HG03469 (cell line): ENCODE measurements around the gene PKIG.

ENCODE experiments used
- ATAC-seq: cut with Tn5 transposase; IDR thresholded peaks from one replicate; pipeline ENCODE4 v1.9.1; 2021; ENCODE audit warnings: mild to moderate bottlenecking, moderate library complexity, moderate number of reproducible peaks; ENCODE audit not compliant: unreplicated experiment

PKIG gene

GRCh38 chr20:44594730-44595129 lies 12.4 kb downstream of the PKIG start:
- ATAC-seq, result no peak

DNA sequence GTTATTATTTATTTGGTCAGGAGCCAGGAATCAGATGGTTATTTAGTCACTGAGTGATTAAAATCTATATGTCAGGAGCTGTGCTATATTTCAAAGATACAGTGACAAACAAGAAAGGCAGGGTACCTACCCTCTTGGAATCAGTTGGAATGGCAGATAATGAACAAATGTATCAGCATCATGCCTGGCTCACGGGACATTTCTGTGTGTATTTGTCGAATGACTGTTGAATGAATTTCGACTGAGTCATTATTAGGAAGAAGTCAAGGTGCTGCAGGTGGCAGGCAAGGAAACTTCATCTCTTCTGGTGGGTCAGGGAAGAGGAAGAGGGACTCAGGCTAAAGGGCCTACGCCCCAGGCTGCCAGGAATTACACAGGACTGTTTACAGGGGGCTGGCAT lies 13.6 kb downstream of the PKIG start:
- ATAC-seq, result no peak

DNA sequence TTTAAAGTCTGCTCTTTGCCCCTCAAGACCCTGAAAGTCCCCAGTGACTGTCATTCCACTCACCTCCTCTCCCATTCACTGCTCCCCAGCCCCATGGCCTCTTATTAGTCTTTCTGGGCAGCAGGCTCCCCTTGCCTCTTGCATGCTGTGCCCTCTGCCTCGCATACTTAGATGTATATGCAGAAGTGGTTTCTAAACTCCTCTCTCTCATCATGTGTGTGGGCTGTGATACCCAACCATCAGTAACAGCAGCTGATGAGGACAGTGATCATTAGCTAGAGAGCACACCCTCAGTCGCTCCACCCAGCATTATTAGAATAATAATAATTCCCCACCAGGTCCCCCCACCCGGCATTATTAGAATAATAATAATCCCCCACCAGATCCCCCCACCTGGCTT lies 14.5 kb downstream of the PKIG start:
- ATAC-seq, result no peak

- no peak for ATAC-seq
Observed at GRCh38 chr20:44597516-44597915, 15.1 kb downstream of the PKIG start.

DNA sequence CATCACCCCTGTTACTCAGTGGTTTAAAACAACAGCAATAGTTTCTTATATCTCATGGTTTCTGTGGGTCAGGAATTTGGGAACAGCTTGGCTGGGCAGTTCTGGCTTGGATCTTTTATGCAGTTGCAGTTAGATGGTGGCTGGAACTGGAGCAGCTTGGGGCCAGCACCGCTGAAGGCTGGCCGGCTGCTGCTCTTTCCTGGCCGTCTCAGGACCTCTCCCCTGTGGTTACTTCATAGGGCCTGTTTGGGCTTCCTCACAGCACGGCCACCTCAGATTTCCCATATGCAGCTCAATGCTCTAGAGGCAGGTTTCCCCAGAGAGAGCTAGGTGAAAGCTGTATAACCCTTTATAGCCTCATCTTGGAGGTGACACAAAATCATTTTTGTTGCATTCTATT lies 15.6 kb downstream of the PKIG start:
- ATAC-seq, result no peak

GRCh38 chr20:44598423-44599305 lies 16.3 kb downstream of the PKIG start:
- no peak for ATAC-seq

GRCh38 chr20:44599715-44600114 lies 17.3 kb downstream of the PKIG start:
- no peak for ATAC-seq

DNA sequence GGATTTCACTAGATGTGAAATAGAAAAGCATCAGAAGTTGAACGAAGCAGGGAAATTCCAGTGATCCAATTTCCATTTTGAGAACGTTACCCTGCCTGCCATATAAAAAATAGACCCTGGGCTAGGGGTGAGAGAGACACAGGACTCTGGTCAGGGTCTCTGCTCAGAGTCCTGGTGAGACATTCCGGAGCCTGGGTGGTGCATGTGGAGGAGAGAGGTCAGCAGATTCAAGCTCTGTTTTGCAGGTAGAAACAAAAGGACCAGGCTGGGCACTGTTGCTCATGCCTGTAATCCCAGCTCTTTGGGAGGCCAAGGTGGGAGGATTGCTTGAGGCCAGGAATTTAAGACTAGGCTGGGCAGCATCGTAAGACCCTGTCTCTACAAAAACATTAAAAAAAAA lies 17.9 kb downstream of the PKIG start:
- no peak for ATAC-seq

GRCh38 chr20:44600758-44601201 lies 18.4 kb downstream of the PKIG start:
- no peak for ATAC-seq

GRCh38 chr20:44601236-44601671 lies 18.9 kb downstream of the PKIG start:
- ATAC-seq, result no peak

GRCh38 chr20:44601801-44602204 lies 19.4 kb downstream of the PKIG start:
- no peak for ATAC-seq

DNA sequence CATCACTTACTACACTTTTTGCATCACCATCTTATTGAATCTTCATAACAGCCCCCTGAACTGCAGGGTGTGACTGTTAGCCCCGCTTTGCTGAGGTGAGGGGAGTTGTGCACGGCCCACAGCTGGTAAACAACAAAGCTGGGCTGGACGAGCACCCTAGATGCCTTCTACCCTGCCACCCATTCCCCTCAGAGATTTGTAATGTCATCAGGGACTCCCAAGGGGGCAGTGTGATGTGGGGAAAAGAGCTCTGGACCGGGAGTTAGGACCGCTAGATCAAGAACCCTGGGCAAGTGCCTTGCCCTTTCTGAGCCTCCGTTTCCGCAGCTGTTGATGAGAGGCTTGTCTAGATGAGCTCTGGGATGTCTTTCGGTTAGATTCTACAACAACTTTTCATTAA lies 20.9 kb downstream of the PKIG start:
- no peak for ATAC-seq

GRCh38 chr20:44606725-44607441 lies 24.5 kb downstream of the PKIG start:
- no peak for ATAC-seq

DNA sequence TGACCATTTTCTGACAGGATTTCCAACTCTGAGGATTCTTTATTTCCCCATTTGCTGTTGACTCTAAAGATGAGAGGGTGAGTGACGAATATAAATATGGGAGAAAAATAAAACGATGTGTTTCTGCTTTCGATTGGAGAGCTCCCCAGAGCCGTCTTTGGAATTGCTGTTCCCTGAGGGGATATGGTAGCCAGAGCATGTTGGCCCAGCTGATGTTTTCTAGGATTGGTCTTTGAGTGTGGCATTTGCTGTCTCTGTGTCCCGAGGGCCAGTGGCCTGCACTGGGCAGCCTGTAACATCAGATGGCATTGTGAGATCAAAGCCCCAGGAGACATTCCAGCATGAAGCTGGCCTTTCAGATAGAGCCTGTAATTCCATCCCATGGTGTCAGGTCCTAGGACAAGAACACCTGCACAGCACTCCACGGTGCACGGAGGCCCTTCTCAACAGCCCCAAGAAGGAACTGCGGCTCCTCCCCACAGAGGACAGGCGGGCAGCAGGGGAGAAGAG lies 26.7 kb downstream of the PKIG start:
- no peak for ATAC-seq

DNA sequence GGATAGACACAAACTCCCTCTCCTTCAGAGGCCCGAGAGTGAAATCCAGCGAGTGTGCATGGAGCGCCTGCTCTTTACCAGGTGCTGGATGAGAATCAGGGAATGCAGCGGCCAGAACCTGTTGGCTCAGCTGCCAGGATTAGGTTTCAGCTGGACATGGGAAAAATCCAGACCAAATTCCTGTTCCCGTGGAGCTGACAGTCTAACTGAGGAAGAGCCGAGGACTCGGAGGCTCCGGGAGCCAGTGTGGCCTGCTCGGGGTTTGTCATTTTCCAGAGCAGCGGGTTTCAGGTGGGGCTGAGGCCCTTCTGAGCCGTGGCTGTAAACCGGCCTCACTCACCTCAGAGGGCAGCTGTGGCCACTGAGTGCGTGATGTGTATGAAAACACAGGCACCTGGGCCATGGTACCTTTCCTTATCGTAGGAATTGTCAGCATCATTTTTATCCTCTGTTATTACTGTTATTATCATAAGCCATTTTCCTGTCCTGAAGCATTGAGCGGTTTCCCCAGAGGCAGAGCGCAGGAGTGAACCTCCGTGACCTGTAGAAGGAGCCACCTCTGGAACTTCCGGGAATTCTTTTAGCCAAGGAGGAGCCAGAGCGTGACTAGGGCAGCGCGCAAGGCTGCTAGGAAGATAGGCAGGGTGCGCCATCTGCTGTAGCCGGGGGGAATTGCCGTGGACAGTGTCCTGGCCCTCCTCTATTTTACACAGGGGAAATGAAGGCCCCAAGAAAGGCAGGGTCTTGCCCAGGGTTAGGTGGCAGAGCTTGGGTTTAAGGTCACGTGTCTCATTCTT lies 27.3 kb downstream of the PKIG start:
- ATAC-seq, result no peak

- no peak for ATAC-seq
Observed at GRCh38 chr20:44610313-44610962, 28.1 kb downstream of the PKIG start.

GRCh38 chr20:44613575-44613974 lies 31.2 kb downstream of the PKIG start:
- ATAC-seq, result no peak

- no peak for ATAC-seq
Observed at GRCh38 chr20:44614525-44614924, 32.1 kb downstream of the PKIG start.

DNA sequence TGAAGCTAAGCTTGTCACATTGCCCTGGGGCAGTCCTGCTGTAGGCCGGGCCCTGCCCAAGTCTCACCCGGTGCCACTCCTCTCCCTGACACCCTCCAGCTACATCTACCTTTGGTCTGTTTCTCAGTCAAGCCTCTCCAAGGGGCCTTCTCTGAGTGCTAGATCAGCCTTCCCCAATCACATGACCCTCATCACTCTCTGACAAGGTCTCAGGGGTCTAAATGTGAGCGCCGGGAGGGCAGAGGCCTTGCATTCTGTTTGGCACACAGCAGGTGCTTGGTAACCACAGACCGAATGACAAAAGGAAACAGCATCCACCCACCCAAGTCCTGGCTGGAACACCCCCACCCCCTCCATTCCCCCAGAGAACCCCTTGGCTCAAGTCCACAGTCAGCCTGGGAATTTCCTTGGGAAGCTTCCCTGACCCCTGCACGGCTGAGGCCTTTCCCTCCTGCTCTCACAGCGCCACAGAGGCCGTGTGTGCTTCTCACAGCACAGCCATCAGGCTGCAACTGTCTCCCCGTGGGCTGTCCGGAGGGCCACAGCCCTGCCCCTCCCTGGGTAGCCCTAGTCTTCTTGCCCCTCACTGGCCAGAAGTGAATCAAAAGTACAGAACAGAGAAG lies 32.9 kb downstream of the PKIG start:
- ATAC-seq, result no peak
